Breast epithelium (tissue), 4 donors: Measurements from ENCODE around the gene LYST. TPM values are rescaled to one million over a fixed set of nuclear protein-coding genes. Genes with fewer than 3 reads are reported as not detected.
"Not testable (repeated sequence)": the region's sequence is repeated elsewhere in the genome, so short reads cannot be mapped to it uniquely, and the experiment has no call there.

ENCODE experiments used
- DNase-seq, 2 donors: peaks; one replicate each; pipeline ENCODE4 v3.0.0-alpha.2; 2019; ENCODE audit warnings: low spot score in 2 of 2
- H3K27ac ChIP-seq, 2 donors: fragments of 200-600 bp; sonication (generic) in 1 of 2; one replicate each; pipeline ENCODE4 v1.5.1; 2016 to 2019; ENCODE audit warnings: mild to moderate bottlenecking in 1 of 2
- H3K27me3 ChIP-seq, 2 donors: fragments of 200-600 bp; sonication (generic) in 1 of 2; one replicate each; pipeline versions ENCODE4 v1.5.1 to v1.6.0; 2017 to 2019; ENCODE audit warnings: control low read depth in 1 of 2, mild to moderate bottlenecking in 1 of 2
- H3K36me3 ChIP-seq: fragments of 200-600 bp; one replicate; pipeline ENCODE4 v1.5.1; 2019
- H3K4me1 ChIP-seq, 2 donors: fragments of 200-600 bp; sonication (generic); one replicate each; pipeline ENCODE4 v1.5.1; 2016 to 2019; ENCODE audit warnings: control low read depth in 1 of 2
- H3K4me3 ChIP-seq, 3 donors: fragments of 200-600 bp; sonication (generic); 1 replicate in 2 of 3; 2 replicates in 1 of 3; pipeline ENCODE4 v1.5.1; 2016 to 2019; ENCODE audit warnings: mild to moderate bottlenecking in 3 of 3, moderate library complexity in 2 of 3
- H3K9me3 ChIP-seq, 2 donors: fragments of 200-600 bp; sonication (generic) in 1 of 2; one replicate each; pipeline ENCODE4 v1.5.1; 2016 to 2019; ENCODE audit warnings: control low read depth in 1 of 2
- POLR2A ChIP-seq: fragments of 450-650 bp; IDR thresholded peaks from one replicate; pipeline ENCODE4 v1.6.1; 2016; ENCODE audit warnings: antibody characterized with exemption, mild to moderate bottlenecking, moderate library complexity
- POLR2AphosphoS5 ChIP-seq, 3 donors: sonication (generic); formaldehyde crosslinking; IDR thresholded peaks; one replicate each; pipeline ENCODE4 v1.6.1; 2017; ENCODE audit warnings: antibody characterized with exemption in 3 of 3
- intact Hi-C: fragments of 100-400 bp; cut with DNase I; formaldehyde crosslinking; loops from one replicate; pipeline ENCODE4 v1.15.1; 2023; ENCODE audit warnings: low total_unique reads
- total RNA-seq, 3 donors: library from RNA; depleted of rRNA; stranded (reverse); fragments of >200 nt; gene quantifications; one replicate each; pipeline ENCODE4 v1.1.0, GENCODE V29; 2016
- TF ChIP-seq, protein P1 (sequence below), 3 donors: fragments of 450-650 bp; IDR thresholded peaks; one replicate each; pipeline ENCODE4 v1.5.1; 2016 to 2017; ENCODE audit warnings: antibody characterized with exemption in 3 of 3, mild to moderate bottlenecking in 3 of 3, moderate library complexity in 3 of 3

Gene LYST
- total RNA-seq, 3 donors from 2014 or later: 63.3 to 78.3 (median 66.1) TPM

DNA sequence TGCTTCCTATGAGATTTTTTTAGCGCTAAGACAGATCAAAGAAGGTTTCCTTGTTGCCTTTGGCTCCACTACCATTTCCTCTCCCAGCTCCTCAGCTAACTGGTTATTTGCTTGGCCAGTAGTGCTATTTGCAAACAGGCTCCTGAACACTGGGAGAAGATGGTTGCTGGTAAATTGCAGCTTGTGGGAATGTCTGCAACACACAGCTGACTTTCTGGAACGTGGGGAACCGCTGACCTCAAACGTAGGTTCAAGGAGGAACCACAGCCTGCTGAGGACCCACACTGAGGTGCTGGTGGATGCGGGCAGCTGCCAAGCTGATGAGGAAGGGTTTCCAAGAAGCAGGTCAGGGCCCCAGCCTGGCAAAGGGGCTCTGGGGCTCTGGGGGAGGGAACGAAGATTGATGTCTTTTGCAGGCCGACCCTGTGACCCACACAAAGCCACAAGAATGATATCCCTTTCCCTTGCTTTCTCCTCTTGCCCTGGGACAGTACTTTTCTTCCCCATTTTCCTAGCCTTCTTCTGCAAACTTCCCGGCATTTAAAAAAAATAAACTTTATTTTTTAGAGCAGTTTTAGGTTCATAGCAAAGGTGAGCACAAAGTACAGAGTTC is 241.9 kb downstream of the LYST start:
- no peak overlapping the region for H3K4me3 ChIP-seq
- no peaks in the 10 kb centered on the region for H3K9me3 ChIP-seq
- H3K36me3 ChIP-seq: no peaks in the 10 kb centered on the region
- H3K27me3 ChIP-seq: no peaks in the 10 kb centered on the region
- H3K4me1 ChIP-seq: no peaks in the 10 kb centered on the region
- DNase-seq: no peak
- no peak for TF ChIP-seq POLR2A
- TF ChIP-seq, protein P1, sequence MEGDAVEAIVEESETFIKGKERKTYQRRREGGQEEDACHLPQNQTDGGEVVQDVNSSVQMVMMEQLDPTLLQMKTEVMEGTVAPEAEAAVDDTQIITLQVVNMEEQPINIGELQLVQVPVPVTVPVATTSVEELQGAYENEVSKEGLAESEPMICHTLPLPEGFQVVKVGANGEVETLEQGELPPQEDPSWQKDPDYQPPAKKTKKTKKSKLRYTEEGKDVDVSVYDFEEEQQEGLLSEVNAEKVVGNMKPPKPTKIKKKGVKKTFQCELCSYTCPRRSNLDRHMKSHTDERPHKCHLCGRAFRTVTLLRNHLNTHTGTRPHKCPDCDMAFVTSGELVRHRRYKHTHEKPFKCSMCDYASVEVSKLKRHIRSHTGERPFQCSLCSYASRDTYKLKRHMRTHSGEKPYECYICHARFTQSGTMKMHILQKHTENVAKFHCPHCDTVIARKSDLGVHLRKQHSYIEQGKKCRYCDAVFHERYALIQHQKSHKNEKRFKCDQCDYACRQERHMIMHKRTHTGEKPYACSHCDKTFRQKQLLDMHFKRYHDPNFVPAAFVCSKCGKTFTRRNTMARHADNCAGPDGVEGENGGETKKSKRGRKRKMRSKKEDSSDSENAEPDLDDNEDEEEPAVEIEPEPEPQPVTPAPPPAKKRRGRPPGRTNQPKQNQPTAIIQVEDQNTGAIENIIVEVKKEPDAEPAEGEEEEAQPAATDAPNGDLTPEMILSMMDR (IDR thresholded peaks at IDR 0.05): no peak
- no peak for TF ChIP-seq POLR2AphosphoS5 (IDR thresholded peaks at IDR 0.05)
- peak overlapping the region in 1 of 2 donors; percentile 25 for H3K27ac ChIP-seq
- intact Hi-C loops: no loop called here

GRCh38 chr1:235622936-235623779 is 243.5 kb downstream of the LYST start:
- Histone ChIP-seq H3K27ac (no peak overlapping the region), H3K4me1 (no peaks in the 10 kb centered on the region), H3K27me3 (no peaks in the 10 kb centered on the region), H3K36me3 (no peaks in the 10 kb centered on the region), H3K4me3 (no peak overlapping the region), H3K9me3 (no peaks in the 10 kb centered on the region)
- TF ChIP-seq, protein P1 (IDR thresholded peaks at IDR 0.05): no peak
- TF ChIP-seq POLR2AphosphoS5 (IDR thresholded peaks at IDR 0.05): no peak
- no peak for TF ChIP-seq POLR2A
- intact Hi-C loops: no loop called here
- DNase-seq: no peak

DNA sequence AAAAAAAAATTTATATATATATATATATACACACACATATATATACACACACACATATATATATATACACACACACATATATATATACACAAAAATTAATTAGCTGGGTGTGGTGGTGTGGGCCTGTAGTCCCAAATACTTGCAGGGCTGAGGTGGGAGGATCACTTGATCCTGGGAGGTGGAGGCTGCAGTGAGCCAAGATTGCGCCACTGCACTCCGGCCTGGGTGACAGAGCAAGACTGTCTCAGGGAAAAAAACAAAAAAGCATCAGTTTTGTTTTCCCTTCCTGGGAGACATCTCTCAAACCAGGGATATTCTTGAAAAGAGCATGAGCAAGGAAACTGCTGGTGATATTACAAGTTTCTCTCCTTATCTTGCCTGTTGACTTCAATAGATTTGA is 247.6 kb downstream of the LYST start:
- intact Hi-C loops: not testable (repeated sequence)

GRCh38 chr1:235617808-235618207 is 248.9 kb downstream of the LYST start:
- no peak overlapping the region for H3K4me3 ChIP-seq
- TF ChIP-seq, protein P1 (IDR thresholded peaks at IDR 0.05): peak in 1 of 3 donors; percentile 27
- TF ChIP-seq POLR2AphosphoS5 (IDR thresholded peaks at IDR 0.05) (no peak), POLR2A (no peak)
- intact Hi-C loops: no loop called here

More for the DNA sequence above, 247.6 kb downstream of the LYST start:
- not testable (repeated sequence) for H3K4me3 ChIP-seq, DNase-seq, H3K27ac ChIP-seq, H3K36me3 ChIP-seq, H3K27me3 ChIP-seq, H3K4me1 ChIP-seq, H3K9me3 ChIP-seq

GRCh38 chr1:235617140-235617539 is 249.6 kb downstream of the LYST start:
- TF ChIP-seq, protein P1 (IDR thresholded peaks at IDR 0.05): no peak
- TF ChIP-seq POLR2AphosphoS5 (IDR thresholded peaks at IDR 0.05) (no peak), POLR2A (no peak)
- H3K27ac ChIP-seq: no peak overlapping the region
- no peak overlapping the region for H3K4me3 ChIP-seq
- no peaks in the 10 kb centered on the region for H3K27me3 ChIP-seq
- intact Hi-C loops: no loop called here
- DNase-seq: no peak
- no peaks in the 10 kb centered on the region for H3K36me3 ChIP-seq
- H3K9me3 ChIP-seq: no peaks in the 10 kb centered on the region
- H3K4me1 ChIP-seq: no peaks in the 10 kb centered on the region

More at GRCh38 chr1:235617808-235618207, 248.9 kb downstream of the LYST start:
- no peak for DNase-seq
- Histone ChIP-seq H3K27me3 (no peaks in the 10 kb centered on the region), H3K9me3 (no peaks in the 10 kb centered on the region), H3K27ac (no peak overlapping the region), H3K4me1 (no peaks in the 10 kb centered on the region), H3K36me3 (no peaks in the 10 kb centered on the region)
